ENCODE results near the gene UST.

Gene UST

DNA sequence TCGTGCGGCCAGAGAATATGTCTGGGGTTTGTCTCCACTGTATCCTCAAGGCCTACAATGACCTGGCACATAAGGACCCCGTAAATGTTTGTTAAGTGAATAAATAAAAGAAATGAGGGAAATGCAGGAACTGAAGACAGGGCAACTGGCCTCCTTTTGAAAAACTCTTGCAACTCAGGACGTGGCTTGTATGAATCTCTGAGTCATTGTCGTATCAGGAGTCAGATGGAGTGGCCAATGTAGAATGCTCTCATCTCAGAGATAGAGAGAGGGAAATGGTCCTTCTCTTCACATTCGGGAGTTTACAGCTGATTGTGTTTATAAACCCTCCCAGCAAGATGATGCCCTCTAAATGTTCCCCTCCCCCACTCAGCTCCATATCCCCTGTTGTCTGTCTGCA, 57.1 kb downstream of the UST start:
- no peak for DNase-seq (ENCODE audit: low spot score)

DNA sequence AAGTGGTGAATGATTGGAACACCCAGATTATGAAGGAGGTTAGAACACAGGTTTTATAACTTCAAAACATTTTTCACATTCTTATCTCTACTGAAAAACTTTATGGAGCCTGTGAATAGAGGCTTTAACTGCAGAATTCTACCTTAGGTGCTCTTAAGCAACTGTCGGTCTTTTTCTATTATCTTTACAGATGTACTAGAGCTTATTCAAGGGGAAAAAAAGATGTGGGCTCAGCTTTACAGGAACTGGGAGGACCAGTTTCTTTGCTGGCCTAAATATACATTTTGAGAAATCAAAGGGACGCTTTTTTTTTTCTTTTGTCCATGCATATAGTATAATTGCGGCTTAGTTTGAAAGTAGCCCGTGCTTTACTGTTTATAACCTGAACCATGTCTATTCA, 58.9 kb downstream of the UST start:
- DNase-seq (ENCODE audit: low spot score): no peak

DNA sequence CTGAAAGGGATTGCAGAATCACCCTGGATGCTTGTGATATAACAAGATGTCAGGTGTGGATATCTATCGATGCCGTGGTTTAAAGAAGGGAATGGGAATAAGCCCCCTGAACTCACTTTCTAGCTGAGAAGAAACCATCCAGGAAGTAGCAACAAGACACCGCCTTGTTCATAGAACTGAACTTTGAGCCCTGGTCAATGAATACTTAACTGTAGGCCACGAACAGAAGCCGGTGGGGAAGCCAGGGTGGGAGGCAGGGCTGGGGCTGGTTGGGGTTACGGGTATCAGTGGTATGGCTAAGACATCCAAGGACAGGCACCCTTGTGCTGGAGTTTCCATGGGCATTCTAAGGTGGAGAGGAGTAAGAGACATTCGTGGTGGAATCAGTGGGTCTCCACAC, 61.0 kb downstream of the UST start:
- DNase-seq (ENCODE audit: low spot score): no peak

DNA sequence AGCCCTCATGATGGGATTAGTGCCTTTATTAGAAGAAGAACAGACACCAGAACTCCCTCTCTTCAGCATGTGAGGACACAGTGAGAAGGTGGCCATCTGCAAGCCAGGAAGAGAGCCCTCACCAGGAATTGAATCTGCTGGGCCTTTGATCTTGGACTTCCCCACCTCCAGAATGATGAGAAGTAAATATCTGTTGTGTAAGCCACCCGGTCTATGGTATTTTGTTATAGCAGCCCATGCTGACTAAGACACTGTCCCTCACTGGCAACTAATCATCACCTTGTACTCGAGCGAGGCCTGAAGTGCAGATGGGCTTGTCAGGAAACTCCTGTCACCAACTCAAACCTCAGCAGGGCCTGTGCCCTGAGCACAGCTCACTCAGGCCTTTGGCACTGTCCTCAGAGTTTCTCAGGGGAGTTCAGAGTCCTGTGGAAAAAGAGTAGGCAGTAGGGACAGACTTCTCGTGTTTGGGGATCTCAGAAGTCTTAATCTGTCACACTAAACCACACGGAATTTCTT, 62.0 kb downstream of the UST start:
- DNase-seq (ENCODE audit: low spot score): no peak

DNA sequence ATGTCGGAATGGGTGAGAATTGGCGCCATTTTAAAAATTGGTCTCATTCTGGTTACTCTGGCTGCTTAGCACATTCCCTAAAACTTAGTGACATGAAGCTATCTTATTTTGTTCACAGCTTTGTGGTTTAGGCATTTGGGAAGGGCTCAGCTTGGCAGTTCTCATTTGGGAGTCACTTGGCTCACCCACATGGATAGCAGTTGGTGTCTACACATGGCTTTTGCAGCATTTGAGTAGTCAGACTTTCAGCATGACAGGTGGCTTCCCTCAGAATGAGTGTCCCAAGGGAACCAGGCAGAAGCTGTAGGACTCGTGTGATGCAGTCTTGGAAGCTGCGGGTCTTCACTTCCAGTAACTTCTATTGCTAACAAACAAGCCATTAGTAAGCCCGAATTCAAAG, 64.6 kb downstream of the UST start:
- DNase-seq (ENCODE audit: low spot score): peak; percentile 46

DNA sequence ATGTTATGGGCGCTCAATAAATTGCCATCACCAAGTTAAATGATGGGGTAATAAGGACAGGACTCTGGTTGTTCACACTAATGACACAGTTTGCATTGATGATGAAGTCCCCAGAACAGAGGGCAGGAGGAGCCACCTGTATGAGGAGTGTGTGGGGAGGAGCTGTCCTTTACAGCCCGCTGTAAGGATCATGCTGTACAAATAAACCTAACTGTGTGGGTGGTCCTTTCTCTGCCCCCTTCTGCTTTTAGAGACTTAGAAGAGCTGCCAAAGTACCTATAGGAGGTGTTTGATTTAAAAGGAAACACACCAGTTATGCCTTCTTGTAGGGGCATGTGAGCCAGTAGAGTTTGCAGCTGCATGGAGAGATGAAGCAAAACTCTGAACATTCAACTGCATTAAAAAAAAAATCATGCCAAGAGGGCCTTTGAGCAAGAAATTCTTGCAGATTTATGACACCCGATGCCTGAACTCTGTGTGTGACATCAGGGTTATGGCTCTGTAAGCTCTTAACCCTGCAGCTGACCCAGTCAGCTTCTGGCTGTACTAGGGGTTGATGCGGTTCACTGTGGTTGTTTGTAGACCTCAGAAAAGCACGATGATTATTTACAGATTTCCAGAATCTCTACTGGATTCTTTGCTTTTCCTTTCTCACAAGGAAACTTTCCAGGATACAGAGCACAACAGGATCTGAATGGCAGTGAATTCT, 67.4 kb downstream of the UST start:
- no peak for DNase-seq (ENCODE audit: low spot score)

DNA sequence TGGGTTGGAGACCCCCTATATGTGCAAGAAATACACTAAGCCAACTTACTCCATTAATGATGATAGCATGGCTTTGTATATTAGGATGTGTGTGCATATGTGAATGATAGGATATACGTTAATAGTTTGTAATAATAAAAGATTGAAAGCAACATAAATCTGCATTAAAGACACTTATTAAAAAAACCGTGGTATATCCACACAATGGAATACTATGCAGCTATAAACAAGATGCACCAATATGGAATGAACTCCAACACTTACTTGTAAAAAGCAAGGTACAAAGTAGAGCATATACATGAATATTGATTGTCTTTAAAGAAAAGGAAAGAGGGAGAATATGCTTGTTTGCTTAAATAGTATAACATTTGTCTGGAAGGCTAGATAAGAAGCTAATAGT, 68.0 kb downstream of the UST start:
- no peak for DNase-seq (ENCODE audit: low spot score)

DNA sequence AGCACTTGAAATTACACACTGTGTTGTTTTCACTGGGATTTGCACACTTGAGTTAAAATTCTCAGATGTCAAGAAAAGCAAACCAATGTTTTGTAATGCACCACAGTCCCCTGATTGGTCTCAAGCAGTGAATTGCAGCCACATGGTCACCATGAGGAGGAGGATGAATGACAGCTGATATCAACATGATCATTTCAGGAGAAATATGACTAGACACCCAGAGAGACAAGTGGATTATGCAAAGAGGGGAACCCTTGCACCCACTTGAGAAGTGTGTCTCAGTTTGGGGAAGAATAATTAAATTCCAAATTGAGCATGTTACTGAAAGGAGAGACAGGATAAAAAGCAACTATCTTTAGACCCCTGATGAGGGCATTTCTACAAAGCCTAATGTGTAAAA, 69.3 kb downstream of the UST start:
- no peak for DNase-seq (ENCODE audit: low spot score)

DNA sequence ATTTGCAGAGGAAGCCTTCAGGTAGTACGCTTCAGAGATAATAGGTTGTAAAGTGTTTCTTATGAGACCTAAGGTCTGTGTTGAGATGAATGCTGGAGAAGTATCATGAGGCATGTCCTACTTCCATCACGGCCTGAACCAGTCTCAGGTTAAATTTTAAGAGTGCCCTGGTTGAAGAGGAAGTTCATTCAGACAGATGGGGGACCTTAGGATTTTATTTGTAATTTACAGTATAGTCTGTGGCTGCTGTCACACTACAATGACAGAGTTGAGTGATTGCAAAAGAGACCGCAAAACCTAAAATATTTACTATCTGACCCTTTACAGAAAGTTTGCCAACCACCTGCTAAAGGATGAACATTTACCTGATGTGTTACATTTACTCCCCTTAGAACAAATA, 70.9 kb downstream of the UST start:
- DNase-seq (ENCODE audit: low spot score): no peak

DNA sequence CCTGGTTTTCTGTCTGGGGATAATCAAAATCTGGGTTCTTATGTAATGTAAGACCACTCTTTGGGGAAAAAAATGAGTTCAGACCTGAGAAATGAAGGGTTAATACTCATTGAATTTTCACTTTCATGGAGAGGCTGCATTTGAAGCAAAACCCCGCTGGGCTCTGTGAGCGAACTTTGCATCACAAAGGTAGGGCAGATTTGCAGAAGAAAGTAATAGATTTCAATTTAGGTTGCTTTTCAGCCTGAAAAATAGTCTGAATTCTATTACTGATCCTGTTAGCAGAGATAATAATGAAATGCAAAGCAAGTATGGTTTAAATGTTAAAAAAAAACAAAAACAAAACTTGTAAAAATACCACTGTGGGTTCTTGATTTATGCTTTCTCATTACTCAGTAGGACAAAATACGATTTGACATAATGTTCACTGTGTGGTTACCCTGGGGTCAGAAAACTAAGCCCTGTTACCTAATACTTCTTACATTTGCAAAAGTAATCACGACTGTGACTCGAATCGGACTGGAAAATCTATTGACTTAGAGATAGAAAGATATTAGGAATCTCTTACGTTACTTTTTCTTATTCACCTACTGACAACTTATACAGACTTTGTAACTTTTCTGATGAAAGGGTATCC, 72.2 kb downstream of the UST start:
- DNase-seq (ENCODE audit: low spot score): no peak

DNA sequence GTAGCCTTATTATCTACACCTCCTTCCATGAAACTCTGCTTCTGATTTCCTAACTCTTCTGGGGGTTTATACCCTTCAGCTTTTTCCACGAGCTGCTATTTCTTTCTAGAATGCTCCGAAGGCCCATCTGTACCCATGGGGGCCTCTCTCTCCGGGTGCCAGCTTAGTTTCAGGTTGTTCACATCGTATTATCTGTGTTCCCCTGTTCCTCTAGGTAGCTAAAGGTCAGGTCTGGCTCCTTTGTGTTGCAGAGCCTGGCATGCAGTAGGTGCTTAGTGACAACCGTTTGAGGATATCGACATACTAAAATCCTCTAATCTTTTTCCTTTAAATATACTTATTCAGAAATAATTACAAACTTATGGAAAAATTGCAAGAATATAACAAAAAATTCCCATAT, 73.0 kb downstream of the UST start:
- DNase-seq (ENCODE audit: low spot score): no peak

DNA sequence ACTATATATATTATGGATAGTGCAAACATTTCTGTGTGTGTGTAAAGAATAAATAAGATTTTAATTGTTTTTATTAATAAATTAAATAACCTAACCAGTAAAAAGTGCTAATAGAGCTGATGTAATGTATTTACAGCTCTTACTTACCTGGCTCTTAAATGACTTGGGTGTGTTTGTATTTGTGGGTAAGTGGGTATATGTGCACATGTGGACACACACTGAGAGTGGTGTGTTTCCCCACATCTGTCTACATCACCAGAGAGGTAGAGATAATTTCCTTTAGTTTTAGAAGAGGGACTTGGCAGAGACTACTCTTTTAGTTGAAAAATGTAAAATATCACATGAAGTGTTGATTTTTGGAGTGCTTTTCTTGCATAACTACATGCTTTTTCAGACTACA, 76.0 kb downstream of the UST start:
- DNase-seq (ENCODE audit: low spot score): no peak

DNA sequence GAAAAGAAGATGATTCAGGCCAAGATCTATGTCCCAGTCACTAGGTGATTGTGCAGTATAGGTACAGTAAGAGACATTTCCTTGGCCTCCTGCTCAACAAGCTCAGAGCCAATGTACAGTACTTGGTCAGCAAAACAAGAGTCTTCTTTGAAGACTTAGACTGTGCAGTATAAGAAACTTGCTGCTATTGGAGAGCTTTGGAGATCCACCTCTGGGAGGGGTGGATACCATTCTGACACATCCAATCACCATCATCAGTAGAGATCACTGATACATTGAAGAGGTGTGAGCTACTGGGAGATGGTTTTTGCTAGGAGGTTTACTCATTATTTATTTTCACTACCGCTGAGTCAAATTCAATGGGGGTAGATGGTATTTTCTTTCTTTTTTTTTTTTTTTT, 77.5 kb downstream of the UST start:
- DNase-seq (ENCODE audit: low spot score): no peak

DNA sequence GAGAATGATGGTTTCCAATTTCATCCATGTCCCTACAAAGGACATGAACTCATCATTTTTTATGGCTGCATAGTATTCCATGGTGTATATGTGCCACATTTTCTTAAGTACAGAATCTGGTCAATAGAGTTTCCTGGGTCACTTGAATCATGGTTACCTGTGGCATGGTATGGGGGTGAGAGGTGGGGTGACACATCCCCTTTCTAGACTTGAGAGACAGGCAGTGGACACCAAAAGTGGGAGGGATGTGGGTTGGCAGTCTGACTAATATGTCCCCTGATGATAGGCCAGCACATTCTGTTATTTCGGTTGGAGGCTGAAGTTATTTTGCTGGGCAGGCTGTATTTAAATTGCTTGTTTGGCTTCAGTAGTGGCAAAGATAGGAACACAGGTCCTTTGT, 78.1 kb downstream of the UST start:
- no peak for DNase-seq (ENCODE audit: low spot score)

DNA sequence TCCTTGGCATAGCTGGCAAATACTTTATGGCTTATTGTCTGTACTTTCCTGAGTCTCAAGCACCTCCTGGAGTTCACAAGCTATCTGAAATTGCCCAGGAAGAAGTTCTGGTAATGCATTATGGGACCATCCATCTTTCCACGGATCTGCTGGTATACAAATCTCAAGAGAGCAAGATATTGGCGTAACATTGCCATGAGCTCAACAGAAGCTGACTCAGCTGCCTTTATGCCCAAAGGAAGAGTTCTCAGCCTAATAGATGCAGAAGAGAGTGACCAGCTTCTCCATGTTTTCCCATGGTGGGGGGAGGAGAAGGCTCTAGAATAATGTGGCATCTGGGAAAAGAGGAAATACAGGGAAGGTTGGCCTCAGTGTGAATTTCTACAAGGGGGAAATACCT, 78.7 kb downstream of the UST start:
- DNase-seq (ENCODE audit: low spot score): no peak

DNA sequence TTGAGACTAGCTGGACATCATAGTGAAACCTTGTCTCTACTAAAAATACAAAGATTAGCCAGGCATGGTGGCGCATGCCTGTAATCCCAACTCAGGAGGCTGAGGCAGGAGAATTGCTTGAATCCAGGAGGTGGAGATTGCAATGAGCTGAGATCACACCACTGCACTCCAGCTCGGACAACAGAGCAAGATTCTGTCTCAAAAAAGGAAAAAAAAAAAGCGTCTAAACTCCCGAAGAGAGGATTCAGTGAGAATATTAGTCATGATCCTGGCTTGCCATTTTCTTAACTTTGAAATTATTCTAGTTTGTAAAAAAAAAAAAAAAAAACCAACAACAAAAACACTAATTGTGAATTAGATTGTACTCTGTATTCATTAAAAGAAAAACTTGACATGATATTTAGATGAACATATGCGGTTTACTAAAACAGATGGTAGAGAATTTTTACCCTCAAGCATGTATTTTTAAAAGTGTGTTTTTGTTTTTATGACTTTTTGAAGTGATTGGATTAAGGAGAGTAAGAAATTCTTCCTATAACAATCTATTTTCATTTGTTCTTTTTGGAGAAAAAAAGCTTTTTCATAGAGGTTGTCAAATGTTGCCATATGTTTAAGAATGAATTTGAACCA, 80.7 kb downstream of the UST start:
- DNase-seq (ENCODE audit: low spot score): no peak

DNA sequence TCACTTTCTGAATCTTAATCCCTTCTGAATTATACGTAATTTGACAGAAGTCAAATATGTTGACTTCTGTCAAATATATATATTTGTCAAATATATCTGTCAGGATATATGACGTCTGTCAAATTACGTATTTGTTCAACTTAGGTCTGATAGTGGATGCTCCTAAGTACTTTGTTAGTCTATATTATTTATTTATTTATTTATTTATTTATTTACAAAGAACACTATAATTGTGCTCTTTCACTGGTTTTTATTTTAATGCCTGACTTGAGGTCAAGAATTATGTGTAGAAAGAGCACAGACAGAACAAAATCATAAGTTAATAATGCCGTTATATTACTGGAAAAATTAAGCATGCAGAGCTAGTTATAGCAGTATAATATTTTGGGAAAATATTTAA, 81.2 kb downstream of the UST start:
- DNase-seq (ENCODE audit: low spot score): no peak

DNA sequence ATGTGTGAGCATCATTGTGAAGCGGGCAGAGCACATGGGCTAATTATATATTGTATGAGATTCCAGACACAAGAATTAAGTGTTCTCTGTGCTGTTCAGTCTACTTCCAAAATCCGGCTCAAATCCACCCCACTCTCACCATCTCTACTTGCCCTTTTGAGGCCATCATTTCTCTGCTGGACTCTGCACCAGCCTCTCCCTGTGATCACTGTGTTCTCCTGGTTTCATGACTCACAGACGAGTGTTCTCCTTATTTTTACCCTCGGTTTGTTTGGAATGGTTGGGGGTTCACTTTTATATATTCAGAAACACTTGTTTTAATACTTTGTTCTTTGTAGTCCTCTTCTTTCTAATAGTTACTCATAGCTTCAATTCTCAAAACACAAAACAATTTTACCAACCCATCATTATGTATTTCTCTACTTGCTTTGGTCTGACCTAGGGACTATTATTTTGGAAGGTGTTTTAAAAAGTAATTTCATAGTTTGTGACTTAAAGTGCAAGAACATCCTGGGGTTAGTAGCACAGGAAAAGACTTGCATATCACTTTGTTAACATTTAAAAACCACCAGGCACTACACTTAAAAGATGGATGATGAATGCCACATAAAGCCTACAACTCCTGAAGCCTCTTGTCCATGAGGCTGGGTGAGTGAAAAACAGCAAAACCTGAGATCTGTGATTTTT, 82.7 kb downstream of the UST start:
- no peak for DNase-seq (ENCODE audit: low spot score)

DNA sequence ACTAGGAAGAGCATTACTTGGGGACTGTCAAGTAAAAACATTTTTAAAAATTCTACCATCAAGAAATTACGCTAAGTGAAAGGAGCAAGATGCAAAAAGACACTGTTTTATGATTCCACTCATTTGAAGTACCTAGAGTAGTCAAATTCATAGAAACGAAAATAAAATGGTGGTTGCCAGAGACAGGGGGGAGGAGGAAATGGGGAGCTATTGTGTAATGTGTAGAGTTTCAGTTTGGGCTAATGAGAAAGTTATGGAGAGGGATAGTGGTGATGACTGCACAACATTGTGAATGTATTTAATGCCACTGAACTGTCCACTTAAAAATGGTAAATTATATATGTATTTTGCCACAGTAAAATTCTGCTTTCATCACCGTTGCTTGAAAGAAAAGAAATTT, 83.8 kb downstream of the UST start:
- no peak for DNase-seq (ENCODE audit: low spot score)

DNA sequence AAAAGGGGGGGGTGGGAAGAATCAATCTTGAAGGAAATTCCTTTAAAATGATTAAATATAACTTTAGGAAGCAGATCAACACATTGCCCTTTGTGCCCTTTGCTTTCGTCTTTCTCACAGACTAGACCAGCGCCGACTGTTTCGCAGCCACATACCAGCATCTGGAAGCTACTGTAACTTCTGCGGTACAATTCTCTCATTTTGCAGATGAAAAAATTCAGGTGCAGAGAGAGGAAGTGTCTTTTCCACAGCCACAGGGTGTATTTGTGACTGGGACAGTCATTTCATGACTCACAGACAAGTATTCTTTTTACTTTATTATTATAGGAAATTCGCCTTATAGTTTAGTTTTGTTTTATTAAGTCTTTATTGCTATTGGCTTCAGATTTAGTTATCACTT, 84.2 kb downstream of the UST start:
- DNase-seq (ENCODE audit: low spot score): no peak

DNA sequence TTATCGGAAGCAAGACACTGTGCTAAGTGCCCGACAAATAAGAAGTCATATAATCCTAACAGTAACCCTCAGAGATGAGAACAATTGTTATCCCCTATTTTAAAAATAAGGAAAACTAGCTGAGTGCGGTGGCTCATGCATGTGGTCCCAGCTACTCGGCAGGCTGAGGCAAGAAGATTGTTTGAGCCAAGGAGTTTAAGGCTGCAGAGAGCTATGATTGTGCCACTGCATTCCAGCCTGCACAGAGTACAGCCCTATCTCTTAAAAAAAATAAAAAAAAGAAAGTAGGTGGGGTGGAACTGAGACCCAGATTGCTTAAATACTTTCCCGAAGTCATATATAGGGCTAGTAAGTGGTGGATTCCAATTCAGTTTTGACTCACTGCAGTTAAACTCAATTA, 84.7 kb downstream of the UST start:
- DNase-seq (ENCODE audit: low spot score): no peak

DNA sequence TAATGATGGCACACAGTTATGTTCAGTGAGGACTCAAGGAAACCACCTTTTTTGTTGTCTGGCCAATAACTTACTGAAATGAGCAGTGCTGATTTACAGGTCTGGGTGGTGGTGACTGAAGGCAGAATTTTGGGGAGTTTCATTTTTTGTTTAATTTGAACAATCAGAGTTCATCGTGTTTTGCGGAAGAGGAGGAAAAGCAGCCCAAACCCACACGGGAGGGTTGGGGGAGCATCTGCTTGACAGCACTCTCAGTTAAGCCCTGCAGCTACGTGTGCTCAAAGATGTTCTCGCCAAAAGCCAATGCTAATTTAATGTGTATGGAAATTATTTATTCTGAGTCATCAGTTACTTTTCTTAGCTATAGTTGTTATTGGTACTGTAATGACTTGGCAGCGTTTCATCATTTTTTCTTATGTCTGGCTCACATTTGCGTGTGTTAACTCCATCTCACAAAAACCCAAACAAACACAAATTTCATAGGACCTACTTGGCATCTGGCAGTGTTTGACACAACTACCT, 89.2 kb downstream of the UST start:
- DNase-seq (ENCODE audit: low spot score): no peak

DNA sequence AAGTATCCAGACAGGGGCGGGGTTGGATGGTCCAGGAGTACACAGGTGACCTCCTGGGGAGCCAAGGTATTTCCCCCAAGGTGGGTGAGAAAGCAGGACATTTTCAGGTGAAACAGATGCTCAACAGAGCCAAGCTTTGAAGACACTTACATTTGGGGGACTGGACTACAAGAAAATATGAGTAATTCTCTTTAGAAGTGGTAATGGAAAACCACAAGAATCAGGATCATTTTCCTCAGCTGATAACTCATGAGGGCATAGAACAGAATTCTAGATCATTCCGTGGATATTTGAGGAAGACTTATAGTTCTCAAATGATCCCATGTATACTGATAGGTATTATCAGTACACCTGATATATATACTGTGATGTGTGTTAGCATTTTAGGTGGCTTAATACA, 89.9 kb downstream of the UST start:
- DNase-seq (ENCODE audit: low spot score): no peak
